Astrocyte of the hippocampus (primary cell): ENCODE measurements around the gene TRIM9.

ENCODE experiments used
- DNase-seq: peaks from one replicate; pipeline ENCODE4 v3.0.0; 2011; ENCODE audit warnings: low read depth, low spot score

Gene TRIM9

GRCh38 chr14:51058382-51058781 lies 36.5 kb downstream of the TRIM9 start:
- DNase-seq = no peak

DNA sequence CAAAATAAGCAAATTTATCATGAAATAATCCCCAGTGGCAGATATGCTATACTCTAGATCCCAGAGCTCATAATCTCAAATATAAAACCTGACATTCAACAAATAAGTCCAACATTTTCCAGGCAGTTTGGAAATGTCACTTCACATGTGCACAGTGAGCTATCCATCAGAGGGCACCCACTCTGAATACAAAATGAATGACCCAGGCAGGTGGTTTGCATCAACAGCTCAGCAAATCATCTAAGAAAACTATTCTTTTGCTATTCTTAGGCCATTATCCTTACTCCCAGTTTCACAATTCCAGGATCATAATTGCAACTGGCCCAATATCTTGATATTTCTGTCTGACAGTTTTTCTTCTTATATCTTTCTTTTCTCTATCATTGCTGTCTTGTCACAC lies 38.5 kb downstream of the TRIM9 start:
- no peak for DNase-seq

- DNase-seq = no peak
These were observed 41.7 kb downstream of the TRIM9 start for GRCh38 chr14:51053157-51053556.

GRCh38 chr14:51044961-51045360 lies 49.9 kb downstream of the TRIM9 start:
- DNase-seq = no peak

GRCh38 chr14:51041883-51042282 lies 53.0 kb downstream of the TRIM9 start:
- no peak for DNase-seq

DNA sequence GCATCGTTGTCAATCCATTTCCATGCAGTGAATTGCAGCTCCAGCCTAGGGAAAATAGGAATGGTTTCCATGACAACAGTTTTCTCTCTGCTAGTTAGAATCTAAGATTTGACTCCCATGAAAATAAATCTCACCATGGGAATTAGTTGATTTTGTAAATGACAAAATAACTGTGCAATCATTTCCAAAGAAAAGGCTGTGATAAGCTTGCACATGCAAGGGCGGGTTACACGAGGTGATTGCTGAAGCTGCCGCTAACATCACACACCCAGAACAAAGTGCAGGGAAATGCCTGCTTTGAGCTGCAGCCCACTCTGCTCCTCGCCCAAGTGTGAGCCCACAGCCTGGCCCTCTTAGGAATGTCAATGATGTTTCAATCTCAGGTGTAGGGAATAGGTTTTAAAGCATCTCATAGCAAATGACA lies 53.8 kb downstream of the TRIM9 start:
- no peak for DNase-seq

- DNase-seq = no peak
These were observed 55.7 kb downstream of the TRIM9 start for GRCh38 chr14:51039252-51039651.

DNA sequence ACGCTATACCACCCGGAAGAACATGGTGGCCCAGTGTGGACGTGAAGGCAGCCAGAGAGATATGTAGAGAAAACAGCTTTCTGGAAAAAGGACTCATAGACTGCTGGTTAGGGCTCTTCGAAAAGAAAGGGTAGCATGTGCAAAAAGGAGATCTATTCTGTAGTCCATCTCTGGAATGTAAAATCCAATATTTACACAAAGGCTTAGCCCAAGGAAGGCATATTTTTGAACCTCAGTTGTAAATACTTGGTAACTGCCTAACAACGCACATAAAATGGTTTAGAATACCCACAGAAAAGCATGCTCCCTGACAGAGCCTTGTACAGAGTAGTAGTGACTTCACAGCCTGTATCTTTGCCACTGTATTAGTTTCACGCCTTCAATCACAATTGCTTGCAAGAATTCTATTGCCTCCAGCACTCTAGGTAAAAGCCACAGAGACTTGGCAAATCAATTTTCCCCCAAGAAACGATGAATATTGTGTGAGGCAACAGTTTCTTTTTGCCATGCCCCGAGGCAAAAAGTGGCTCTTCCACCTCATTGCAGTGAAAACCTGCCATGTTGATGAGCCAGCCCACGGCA lies 59.2 kb downstream of the TRIM9 start:
- peak; percentile 67 for DNase-seq

DNA sequence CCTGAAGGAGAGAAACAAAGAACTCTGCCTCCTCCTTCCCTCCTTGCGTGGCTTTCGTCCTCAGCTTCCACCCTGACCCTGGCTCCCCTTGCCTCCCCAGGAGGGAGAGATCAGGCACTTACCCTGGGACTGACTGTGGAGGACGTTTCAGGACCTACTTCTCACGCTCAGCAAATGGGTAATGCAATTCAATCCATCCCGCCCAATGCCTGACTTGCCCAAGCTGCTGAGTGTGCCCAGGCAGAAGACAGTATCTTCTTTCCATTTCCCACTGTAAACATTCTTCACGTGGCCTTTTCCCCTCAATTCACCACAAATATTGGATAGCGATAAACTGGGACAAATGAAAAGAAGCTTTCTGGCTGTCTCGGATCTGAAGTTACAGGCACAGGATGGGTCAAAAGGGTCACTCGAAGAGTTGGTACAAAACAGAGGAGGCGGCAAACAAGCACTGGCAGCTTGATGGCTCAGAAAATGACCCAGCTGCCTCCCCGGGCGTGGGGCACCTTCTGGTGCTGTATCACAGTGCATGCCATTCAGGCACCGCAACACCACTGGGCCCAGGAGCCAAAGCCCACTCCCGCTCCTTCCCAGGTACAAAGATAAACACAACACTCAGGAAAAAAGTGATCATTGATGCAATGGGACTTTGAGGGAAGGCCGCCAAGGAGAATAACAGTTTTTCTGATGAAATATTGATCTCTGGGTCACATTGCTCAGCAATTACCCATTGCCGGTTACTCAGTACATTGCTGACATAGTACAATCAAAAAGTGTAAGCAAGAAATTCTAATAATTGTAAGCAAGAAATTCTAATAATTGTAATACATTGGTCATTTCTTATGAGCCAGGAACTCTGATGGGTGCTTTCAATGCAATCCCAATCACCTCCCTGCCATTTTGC lies 65.8 kb downstream of the TRIM9 start:
- no peak for DNase-seq

- no peak for DNase-seq
These were observed 66.5 kb downstream of the TRIM9 start for GRCh38 chr14:51028361-51028760.

DNA sequence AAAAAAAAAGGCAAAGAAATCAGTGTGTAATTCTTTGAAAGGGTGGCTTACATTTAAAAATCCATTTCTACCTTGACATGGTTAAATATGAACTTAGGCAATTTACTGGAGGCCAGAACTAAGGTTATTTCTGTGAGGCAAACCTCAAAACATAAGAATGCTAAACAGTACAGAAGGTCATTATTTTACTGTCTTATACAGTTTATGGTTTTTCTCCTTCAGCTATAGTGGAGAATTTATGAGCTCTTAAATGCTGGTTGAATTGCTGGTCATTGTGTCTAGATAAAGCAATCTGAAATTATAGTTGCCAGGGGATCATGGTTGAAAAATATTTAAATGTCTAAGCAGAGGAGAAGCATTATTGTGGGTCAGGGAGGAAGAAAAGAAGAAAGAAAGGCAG lies 70.5 kb downstream of the TRIM9 start:
- no peak for DNase-seq

- DNase-seq = peak; percentile 28
These were observed 70.9 kb downstream of the TRIM9 start for GRCh38 chr14:51023964-51024363.

DNA sequence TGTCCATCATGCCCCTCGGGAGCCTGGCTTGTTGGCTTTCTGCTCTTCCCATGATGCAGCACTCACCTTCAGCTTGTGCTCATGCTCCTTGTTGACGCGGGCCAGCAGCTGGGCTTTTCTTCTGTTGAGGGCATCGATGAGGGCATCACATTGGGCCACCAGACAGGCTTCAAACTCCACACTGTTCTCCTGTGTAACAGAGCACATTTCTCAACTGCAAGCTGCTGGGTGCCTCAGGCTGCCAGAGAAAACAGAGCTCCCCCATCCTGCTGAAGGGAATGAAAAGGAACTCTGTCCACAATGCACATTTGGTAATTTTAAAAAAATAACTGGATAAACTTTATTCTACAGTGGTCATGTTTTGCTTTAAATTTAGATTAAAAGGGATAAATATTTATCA lies 72.1 kb downstream of the TRIM9 start:
- DNase-seq = no peak

DNA sequence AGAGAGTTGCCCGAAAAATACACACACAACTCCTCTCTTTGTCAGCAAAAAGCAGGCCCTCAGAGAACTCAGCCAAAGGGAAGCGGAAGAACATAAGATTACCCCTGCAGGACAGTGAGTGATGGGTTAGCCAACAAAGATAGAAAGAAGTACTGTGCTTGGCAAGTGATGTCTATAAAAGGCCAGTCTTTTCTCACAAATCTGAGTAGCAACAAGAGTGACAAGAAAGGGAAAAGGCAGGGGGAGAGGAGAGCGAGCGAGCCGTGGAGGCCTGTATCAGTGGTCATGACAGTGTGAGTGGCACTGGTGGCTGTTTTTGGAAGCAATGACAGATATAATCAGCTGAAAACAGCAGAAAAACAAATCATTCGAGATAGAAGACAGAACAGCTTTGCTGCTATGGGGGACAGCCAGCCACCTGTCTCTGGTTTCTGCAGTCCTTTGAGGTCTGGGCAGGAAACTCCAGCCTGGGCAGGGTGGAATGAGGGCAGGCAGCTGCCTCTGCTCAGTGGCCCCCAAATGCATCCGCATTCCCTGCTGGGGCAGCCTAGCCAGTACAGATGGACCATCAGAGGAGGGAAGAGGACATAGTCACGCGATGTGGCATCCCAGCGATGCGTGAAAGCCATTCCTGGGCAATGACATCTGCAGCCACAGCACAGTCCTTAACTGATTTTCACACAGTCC lies 74.7 kb downstream of the TRIM9 start:
- peak; percentile 66 for DNase-seq

DNA sequence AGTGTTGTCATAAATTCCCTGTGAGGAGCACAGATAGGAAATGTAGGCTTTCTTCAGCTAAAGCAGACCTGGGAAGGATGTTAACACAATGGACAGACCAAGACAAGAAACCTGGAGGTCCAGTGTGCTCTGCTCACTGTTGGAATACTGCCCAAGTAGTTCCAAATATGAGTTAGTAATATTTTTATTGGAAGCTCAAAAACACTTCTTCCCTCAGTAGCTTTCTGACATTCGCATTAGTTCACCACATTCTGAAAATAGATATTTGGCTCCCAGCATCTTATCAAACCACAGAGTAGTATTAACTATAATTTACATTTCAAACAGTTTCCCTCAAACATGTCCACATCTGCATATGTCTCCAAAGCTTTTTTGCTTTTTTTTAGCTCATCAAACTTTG lies 75.8 kb downstream of the TRIM9 start:
- DNase-seq = peak; percentile 11

GRCh38 chr14:51018521-51018920 lies 76.4 kb downstream of the TRIM9 start:
- DNase-seq = peak; percentile 27

- DNase-seq = peak; percentile 15
These were observed 80.3 kb downstream of the TRIM9 start for GRCh38 chr14:51014625-51015024.

DNA sequence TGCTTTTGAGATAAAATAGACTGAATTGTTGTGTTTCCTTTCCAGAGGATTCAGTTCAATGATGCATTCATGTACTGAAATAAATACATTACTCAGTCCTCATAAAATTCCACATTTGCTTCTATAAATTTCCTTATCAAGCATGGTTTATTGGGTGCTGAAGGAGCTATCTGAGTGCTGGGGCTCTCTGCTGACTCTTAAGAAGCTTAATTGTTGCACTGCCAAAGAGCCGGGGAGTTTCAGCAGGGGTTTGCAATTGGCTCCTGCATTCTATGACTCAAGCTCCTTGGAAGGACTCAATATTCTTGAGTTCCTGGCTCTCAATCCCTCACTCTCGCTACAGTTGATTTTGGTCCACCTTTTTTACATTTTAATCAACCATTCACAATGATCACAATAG lies 80.8 kb downstream of the TRIM9 start:
- peak; percentile 88 for DNase-seq

DNA sequence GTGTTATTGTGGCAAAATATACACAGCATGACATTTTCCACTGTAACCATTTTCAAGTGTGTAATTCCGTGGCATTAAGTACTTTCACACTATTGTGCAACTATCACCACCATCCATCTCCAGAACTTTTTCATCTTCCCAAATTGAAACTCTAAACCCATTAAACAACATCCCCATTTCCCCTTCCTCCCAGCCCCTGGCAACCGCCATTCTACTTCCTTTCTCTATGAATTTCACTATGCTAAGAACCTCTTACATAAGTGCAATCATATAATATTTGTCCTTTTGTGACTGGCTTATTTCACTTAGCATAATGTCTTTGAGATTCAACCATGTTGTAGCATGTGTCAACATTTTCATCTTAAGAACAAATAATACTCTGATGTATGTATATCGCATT lies 82.8 kb downstream of the TRIM9 start:
- DNase-seq = no peak

- DNase-seq = no peak
These were observed 86.5 kb downstream of the TRIM9 start for GRCh38 chr14:51008446-51008845.

DNA sequence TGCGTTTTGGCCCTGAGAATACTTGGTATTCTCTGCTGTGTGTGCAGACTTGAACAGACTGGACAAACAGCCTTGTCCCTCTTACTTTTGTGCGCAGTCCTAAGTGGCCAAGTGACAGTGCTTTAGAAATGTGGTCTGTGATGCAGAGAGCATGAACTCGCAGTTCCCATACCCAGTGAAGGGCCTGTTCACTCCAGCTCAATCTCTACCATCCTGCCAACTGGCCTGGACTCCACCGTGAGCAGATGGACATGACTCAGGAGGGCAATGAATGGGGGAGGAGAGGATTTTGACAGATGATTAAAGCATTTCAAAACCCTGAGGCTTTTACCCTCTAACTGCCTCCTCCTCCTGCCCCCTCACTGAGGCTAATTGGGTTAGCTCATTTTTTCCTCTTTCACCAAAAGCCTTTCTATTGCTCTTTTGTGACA lies 88.1 kb downstream of the TRIM9 start:
- peak; percentile 91 for DNase-seq

GRCh38 chr14:51006324-51006723 lies 88.6 kb downstream of the TRIM9 start:
- DNase-seq = no peak
